ENCODE data around the gene CHRNA10.

CHRNA10 gene

DNA sequence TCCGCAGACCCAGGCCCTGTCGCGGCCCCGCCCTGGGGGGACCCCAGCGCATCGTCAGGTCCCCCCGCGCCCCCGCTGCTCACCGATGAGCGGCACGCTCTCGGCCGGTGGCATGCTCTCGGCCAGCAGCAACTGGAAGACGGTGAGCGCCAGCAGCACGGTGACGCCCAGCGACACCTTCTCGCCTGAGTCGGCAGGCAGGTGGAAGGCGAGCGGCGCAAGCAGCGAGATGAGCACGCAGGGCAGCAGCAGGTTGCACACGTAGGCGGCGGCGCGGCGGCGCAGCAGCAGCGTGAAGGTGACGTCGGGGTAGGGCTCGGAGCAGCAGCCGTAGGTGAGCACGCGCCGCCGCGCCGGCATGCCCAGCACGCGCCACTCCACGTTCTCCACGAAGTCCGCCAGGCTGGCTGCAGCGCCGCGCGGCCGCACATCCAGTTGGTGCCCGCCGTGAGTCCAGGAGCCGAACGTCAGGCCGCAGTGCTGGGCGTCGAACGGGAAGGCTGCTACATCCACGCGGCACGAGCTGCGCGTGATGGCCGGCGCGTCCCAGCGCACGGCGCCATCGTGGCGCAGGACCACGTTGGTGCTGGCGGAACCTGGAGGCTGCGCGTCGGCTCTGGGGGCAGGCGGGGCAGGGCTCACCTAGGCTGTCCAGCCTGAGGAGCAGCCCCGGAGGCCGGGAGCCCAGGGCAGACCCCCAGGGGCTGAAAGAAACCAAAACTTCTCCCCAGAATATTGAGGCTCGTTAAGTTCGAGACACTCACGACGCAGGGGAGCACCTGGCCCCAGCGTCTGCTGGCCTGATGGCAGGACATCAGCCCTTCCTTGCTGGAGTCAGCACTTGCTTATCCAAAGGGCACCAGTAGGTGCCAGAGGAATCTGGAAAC, 3.8 kb downstream of the CHRNA10 start:
- DNase-seq (ENCODE audit: low spot score) = no peak
- TF ChIP-seq, protein P1, sequence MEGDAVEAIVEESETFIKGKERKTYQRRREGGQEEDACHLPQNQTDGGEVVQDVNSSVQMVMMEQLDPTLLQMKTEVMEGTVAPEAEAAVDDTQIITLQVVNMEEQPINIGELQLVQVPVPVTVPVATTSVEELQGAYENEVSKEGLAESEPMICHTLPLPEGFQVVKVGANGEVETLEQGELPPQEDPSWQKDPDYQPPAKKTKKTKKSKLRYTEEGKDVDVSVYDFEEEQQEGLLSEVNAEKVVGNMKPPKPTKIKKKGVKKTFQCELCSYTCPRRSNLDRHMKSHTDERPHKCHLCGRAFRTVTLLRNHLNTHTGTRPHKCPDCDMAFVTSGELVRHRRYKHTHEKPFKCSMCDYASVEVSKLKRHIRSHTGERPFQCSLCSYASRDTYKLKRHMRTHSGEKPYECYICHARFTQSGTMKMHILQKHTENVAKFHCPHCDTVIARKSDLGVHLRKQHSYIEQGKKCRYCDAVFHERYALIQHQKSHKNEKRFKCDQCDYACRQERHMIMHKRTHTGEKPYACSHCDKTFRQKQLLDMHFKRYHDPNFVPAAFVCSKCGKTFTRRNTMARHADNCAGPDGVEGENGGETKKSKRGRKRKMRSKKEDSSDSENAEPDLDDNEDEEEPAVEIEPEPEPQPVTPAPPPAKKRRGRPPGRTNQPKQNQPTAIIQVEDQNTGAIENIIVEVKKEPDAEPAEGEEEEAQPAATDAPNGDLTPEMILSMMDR (IDR thresholded peaks at IDR 0.05; ENCODE audit: extremely low read depth, insufficient read depth, missing control alignments) = no peak
- in situ Hi-C loops (cut with MboI; ENCODE audit: low pct_unique_long_range_greater_than_20kb, low sequenced_read_pairs, unreplicated experiment) = no loop called here

DNA sequence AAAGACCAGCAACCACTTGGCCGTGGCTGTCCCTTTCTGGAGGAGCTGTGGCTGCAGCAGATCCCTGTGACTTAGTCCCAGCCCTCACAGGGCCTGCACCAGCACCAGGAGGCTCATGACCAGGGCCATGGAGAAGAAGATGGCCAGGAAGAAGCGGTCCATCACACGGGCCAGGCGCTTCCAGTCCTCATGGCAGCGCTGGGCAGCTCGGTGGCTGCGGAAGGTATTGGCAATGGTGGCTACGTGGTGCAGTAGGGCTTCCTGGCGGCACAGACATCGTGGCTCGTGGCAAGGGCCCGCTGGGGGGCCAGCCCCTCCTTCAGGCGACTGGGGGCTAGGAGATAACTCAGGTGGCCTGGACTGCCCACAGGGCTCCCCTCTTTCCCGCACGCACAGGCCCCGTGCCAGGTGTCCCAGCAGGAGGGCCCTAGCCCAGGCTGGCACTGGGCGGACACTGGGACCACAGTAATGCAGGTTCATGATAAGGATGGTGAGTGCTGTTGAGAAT, 5.1 kb downstream of the CHRNA10 start:
- in situ Hi-C loops (cut with MboI; ENCODE audit: low pct_unique_long_range_greater_than_20kb, low sequenced_read_pairs, unreplicated experiment) = no loop called here
- no peak for DNase-seq (ENCODE audit: low spot score)

DNA sequence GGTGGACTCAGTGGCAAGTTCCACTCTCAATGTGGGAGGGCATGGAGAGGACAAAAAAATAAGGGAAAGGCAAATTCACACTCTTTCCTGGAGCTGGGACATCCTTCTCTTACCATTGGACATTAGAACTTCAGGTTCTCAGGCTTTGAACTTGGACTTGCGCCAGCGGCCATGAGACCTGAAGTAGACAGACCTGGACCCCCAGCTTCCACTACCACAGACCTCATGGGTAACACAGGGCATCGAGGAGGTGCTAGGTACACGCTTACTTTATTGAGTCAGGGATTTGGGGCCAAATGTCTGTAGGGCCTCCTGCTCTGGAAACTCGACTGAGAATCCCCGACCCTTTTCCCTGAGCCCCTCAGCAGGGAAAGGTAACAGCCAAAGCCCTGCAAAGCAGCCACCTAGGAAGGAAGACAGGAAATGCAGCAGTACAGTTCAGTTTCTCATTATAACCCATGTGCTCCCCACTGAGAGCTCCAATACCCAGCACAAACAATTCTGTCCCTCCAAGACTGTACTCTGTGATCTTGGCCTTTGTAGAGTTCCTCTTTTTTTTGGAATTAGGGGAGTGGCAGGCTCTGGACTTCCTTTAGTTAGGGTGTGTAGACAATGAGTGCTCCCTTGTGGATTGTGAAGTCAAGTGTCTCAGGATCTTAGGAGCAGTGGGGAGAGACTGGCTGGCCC, 5.7 kb downstream of the CHRNA10 start:
- in situ Hi-C loops (cut with MboI; ENCODE audit: low pct_unique_long_range_greater_than_20kb, low sequenced_read_pairs, unreplicated experiment) = no loop called here
- TF ChIP-seq, protein P1 (IDR thresholded peaks at IDR 0.05; ENCODE audit: extremely low read depth, insufficient read depth, missing control alignments) = no peak
- no peak for DNase-seq (ENCODE audit: low spot score)

More for the DNA sequence above, 5.1 kb downstream of the CHRNA10 start:
- TF ChIP-seq, protein P1 (IDR thresholded peaks at IDR 0.05; ENCODE audit: extremely low read depth, insufficient read depth, missing control alignments) = no peak

DNA sequence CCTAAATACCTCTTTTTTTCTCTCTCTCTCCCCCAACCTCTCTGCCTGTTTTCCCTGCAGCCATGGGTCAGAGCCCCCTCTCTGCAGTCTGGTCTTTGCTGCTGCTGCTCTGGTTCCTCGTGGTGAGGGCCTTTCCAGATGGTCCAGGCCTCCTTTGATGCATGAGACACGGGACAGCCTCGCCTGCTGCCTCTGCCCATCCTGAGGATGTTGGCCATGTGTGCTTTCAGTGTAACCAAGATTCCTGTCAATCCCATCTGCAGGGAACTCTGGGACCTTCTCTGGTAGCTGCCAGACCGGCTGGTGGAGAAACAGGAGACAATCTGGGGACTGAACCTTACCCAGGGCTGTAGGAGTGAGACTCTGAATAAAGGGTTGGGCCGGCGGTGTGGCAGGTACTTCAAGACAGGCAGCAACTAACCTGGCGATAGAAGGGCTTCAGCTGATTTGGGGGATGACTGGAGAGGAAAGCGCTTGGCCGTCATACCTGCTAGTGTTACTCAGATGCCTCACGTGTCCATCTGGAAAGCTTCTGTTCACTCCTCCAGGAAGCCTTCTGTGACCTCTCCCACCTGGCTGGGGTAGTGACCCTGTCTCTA, 7.1 kb downstream of the CHRNA10 start:
- TF ChIP-seq, protein P1 (IDR thresholded peaks at IDR 0.05; ENCODE audit: extremely low read depth, insufficient read depth, missing control alignments) = no peak
- no peak for DNase-seq (ENCODE audit: low spot score)
- in situ Hi-C loops (cut with MboI; ENCODE audit: low pct_unique_long_range_greater_than_20kb, low sequenced_read_pairs, unreplicated experiment) = no loop called here

DNA sequence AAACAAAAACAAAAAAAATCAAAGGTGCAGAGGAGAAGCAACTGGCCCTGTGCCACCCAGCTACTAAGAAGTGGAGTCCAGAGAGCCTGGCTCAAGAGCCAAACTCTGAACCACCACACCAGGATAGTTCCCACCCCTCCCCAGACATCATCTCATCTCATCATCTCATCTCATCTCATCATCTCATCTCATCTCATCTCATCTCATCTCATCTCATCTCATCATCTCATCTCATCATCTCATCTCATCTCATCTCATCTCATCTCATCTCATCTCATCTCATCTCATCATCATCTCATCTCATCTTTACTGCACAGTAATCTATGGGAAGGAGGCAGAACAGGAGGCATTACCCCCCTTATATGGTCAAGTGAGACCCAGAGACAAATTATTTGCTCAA, 8.3 kb downstream of the CHRNA10 start:
- in situ Hi-C loops (cut with MboI; ENCODE audit: low pct_unique_long_range_greater_than_20kb, low sequenced_read_pairs, unreplicated experiment) = no loop called here
- DNase-seq (ENCODE audit: low spot score) = no peak
- TF ChIP-seq, protein P1 (IDR thresholded peaks at IDR 0.05; ENCODE audit: extremely low read depth, insufficient read depth, missing control alignments) = no peak

DNA sequence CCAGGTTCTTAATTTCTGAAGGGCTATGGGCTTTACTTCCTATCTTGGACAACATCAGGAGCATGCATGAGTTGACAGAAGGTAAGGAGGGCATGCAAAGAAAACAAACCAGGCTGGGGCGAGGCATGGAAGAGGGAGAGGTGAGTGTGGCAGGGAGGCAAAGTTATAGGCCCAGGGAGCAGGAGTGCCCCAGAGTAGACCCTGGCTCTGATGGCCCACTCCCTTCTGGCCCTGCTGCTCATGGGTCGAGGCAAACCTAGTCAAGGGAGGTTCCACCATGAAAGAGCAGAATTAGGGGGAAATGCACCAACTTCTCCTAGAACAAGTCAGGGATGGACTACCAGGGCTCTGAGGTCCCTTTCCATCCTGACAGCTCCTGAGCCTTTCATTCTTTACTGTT, 10.2 kb downstream of the CHRNA10 start:
- in situ Hi-C loops (cut with MboI; ENCODE audit: low pct_unique_long_range_greater_than_20kb, low sequenced_read_pairs, unreplicated experiment) = no loop called here
- no peak for DNase-seq (ENCODE audit: low spot score)
- TF ChIP-seq, protein P1 (IDR thresholded peaks at IDR 0.05; ENCODE audit: extremely low read depth, insufficient read depth, missing control alignments) = no peak

Data from GM13977 (cell line).